GM10847 (cell line): ENCODE results near the gene SLC25A19.
A peak's percentile ranks its signal among the peaks of the same experiment; 100 is the strongest.

Experiments used
- POLR2A ChIP-seq: IDR thresholded peaks from 2 replicates; pipeline ENCODE4 v1.6.1; 2011; ENCODE audit not compliant: insufficient read length; ENCODE audit errors: extremely low read depth

SLC25A19 gene

GRCh38 chr17:75262112-75262606 is 27.1 kb downstream of the SLC25A19 start:
- no peak for TF ChIP-seq POLR2A

GRCh38 chr17:75261336-75262111 is 27.7 kb downstream of the SLC25A19 start, which contains the start of the genes GGA3 and MRPS7:
GGA3 (minus strand) TSS chr17:75261606; CDS start chr17:75261587, 19 bp downstream.
MRPS7 (plus strand) TSS chr17:75261879; CDS start chr17:75261901, 22 bp downstream.
- TF ChIP-seq POLR2A, result peak; percentile 70

GRCh38 chr17:75260641-75261335 is 28.4 kb downstream of the SLC25A19 start:
- TF ChIP-seq POLR2A, result no peak

GRCh38 chr17:75252039-75252816 is 37.0 kb downstream of the SLC25A19 start:
- TF ChIP-seq POLR2A, result no peak

GRCh38 chr17:75250009-75250471 is 39.2 kb downstream of the SLC25A19 start:
- TF ChIP-seq POLR2A, result no peak

- TF ChIP-seq POLR2A, result no peak
Measured at GRCh38 chr17:75249564-75249963, 39.7 kb downstream of the SLC25A19 start.

- TF ChIP-seq POLR2A, result no peak
Measured at GRCh38 chr17:75246404-75246803, 42.8 kb downstream of the SLC25A19 start.

GRCh38 chr17:75245011-75245410 is 44.2 kb downstream of the SLC25A19 start:
- no peak for TF ChIP-seq POLR2A

- TF ChIP-seq POLR2A, result no peak
Measured at GRCh38 chr17:75244133-75244866, 44.9 kb downstream of the SLC25A19 start.

- TF ChIP-seq POLR2A, result no peak
Measured at GRCh38 chr17:75242461-75243042, 46.7 kb downstream of the SLC25A19 start.

- no peak for TF ChIP-seq POLR2A
Measured at GRCh38 chr17:75241996-75242460, 47.2 kb downstream of the SLC25A19 start.

- TF ChIP-seq POLR2A, result no peak
Measured at GRCh38 chr17:75241502-75241901, 47.7 kb downstream of the SLC25A19 start.

- TF ChIP-seq POLR2A, result no peak
Measured at GRCh38 chr17:75241143-75241430, 48.1 kb downstream of the SLC25A19 start.
